ENCODE data around the gene LDLRAD4.

The LDLRAD4 gene

DNA sequence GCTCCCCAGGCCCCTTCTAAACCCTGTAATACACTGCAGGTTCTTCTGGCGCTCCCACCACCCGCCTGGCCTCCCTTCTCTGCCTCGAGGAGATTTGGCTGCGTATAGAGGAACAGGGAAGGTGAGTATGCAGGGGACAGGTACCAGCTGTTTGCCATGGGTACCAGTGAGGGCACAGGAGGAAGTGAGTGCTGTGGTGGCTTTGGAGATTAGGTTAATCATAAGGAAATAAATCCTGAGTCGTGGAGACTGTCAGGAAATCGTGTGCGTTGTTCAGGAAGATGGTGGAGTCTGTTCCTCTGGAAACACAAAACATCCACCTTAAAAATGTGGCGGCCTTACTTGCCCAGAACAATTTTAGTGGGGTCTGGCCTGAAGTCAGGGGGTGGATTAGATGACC is 277.4 kb downstream of the LDLRAD4 start:
- H3K4me1 Mint-ChIP-seq, result peaks cover 7% of the 10 kb centered on the region
- H3K4me3 Mint-ChIP-seq, result no peak overlapping the region
- no peak overlapping the region for H3K27ac Mint-ChIP-seq
- H3K9me3 Mint-ChIP-seq, result peaks cover 4% of the 10 kb centered on the region
- no peaks in the 10 kb centered on the region for H3K36me3 Mint-ChIP-seq
- DNase-seq (ENCODE audit: low spot score in 2 of 2) (no peak), ATAC-seq (no peak)

DNA sequence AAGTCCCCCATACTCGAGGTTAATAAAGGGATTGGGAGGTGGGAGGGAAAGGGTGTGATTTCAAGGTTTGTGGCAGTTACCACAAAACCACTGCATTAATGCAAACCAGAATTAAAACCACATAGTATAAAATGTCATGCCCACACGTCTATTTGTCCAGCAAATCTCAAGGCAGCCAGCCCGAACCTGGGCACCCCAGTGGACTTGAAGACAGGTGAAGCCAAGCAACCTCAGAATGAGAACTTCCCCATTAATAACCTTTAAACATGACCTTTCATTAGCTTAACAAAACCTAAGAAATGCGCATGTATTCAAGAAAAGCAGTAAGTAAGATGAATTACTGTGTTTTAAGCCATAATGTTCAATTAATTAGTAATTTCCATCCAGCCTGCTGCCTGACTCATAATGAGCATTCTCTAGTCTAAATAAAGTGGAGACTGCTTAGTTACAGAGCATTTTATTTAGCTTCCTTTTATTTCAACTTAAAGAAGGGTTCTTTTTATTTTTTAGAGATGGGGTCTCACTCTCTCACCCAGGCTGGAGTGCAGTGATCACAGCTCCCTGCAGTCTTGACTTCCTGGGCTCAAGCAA is 278.2 kb downstream of the LDLRAD4 start:
- Mint-ChIP-seq H3K4me1 (peaks cover 15% of the 10 kb centered on the region), H3K36me3 (no peaks in the 10 kb centered on the region), H3K9me3 (peaks cover 4% of the 10 kb centered on the region), H3K27ac (no peak overlapping the region), H3K4me3 (no peak overlapping the region)
- ATAC-seq, result no peak
- DNase-seq (ENCODE audit: low spot score in 2 of 2), result no peak

DNA sequence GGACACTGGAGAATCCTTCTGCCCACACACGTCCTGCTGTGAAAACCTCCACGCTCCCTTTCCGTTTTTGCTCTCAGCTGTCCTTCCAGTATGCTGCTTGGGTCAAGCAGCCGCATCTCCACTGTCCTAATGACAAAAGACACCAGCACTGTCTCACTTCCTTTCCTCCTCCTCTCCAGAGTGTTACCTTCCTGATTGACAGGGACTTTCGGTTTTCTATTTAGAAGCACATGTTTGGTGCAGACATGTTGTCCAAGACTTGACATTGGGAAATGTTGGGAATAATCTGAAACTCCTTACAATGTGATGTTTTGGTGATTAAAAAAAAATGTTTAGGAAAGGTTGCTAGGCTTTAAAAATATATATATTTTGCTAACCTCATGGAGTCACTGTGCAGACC is 281.2 kb downstream of the LDLRAD4 start:
- no peak overlapping the region for H3K4me3 Mint-ChIP-seq
- peaks cover 26% of the 10 kb centered on the region for H3K4me1 Mint-ChIP-seq
- ATAC-seq, result no peak
- no peak for DNase-seq (ENCODE audit: low spot score in 2 of 2)
- H3K36me3 Mint-ChIP-seq, result no peaks in the 10 kb centered on the region
- peaks cover 4% of the 10 kb centered on the region for H3K9me3 Mint-ChIP-seq
- no peak overlapping the region for H3K27ac Mint-ChIP-seq

DNA sequence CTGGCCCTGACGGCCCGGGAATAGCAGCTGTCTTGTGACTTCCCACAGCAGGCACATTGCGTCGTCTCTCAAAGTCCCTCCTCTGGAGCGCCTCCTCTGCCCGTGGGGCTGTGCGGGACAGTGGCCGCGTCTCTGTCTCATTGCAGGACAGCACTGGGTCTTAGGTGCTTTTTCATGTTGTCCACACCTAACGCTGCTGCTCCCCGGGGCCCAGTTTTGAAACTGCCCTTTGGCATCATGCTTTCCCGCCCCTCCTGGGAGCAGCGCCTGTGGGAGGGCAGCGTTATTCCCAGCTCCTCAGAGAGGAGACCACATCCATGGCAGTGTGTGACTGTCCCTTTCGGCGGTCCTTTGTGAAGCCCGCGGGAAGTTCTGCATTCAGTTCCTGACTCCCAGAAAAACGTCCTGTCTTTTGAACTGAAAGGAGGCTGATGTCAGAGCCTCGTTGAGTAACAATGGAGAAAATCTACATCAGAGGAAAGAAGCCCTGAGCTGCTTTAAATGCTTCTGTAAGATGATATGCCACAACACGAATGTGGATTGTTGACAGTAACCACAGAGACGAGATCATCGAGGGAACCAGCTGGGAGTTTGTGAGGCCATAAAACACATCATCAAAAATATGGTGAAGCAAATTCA is 281.8 kb downstream of the LDLRAD4 start:
- no peak overlapping the region for H3K27ac Mint-ChIP-seq
- H3K4me3 Mint-ChIP-seq, result no peak overlapping the region
- ATAC-seq (peak; percentile 63), DNase-seq (ENCODE audit: low spot score in 2 of 2) (no peak)
- H3K9me3 Mint-ChIP-seq, result peaks cover 4% of the 10 kb centered on the region
- H3K36me3 Mint-ChIP-seq, result no peaks in the 10 kb centered on the region
- peaks cover 26% of the 10 kb centered on the region for H3K4me1 Mint-ChIP-seq

DNA sequence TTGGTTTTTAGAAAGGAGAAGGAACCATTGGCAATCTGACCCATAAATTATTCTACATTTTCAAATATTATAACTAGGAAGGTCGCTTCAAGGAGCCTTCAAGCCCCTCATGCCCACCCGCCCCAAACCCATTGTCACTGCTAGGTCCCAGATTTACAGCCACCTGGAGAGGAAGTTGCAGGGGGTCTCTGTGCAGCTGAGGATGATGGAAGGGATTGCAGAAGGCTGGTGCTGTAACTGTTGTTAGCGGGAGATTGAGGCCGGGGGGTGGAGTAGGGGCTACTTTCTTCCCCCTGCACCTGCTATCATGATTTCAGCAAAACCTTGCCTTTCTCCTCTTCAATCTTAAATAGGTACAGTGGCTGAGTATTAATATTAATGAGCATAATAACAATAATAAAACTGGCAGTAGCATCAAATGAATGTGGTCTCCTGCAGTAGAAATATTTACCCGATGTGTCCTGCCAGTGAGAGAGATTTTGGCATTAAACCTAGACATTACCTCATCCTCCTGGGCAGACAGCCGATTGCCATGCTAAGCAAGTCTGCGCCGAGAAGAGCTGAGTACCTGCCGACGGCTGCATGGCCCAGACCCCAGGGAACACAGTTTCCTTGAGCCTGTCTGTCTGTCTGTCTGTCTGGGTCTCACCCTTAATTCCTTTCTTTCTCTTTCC is 282.4 kb downstream of the LDLRAD4 start:
- no peak for DNase-seq (ENCODE audit: low spot score in 2 of 2)
- Mint-ChIP-seq H3K4me3 (no peak overlapping the region), H3K27ac (no peak overlapping the region), H3K4me1 (peaks cover 26% of the 10 kb centered on the region), H3K9me3 (peaks cover 4% of the 10 kb centered on the region), H3K36me3 (no peaks in the 10 kb centered on the region)
- no peak for ATAC-seq

DNA sequence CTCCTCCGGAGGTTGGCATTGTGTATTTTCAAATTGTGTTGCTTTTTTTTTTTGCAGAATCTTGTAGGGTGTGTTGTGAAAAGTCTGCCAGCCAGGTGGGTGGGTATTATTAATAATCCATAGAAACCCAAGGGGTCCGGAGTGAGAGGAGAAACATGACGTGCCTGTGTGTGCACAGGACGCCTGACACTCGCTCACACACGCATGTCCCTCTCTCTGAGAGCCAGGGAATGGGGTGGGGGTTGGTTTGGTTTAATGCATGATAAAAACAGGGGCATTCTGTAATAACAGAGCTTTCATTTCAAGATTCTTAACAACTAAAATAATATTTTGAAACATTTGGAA is 283.0 kb downstream of the LDLRAD4 start:
- ATAC-seq (no peak), DNase-seq (ENCODE audit: low spot score in 2 of 2) (no peak)
- H3K9me3 Mint-ChIP-seq, result peaks cover 4% of the 10 kb centered on the region
- no peak overlapping the region for H3K4me3 Mint-ChIP-seq
- H3K36me3 Mint-ChIP-seq, result no peaks in the 10 kb centered on the region
- no peak overlapping the region for H3K27ac Mint-ChIP-seq
- peaks cover 25% of the 10 kb centered on the region for H3K4me1 Mint-ChIP-seq

DNA sequence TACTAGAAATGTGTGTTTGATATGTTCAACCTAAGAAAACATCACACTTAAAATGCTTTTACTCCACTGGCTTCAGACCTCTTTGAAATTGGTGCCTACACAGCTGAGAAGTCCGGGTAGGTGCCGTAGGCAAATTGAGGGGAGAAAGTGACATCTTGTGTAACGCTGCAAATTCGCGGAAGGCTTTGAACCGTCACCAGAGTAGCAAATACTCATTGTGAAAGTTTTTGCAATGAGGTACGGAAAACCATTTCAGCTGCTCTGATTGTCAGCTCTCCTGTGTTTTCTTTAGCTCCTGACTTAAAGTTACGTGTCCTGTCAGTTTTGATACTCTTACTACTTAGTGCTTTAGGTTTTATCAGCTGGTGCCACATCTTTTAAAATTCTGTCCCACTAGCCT is 283.3 kb downstream of the LDLRAD4 start:
- DNase-seq (ENCODE audit: low spot score in 2 of 2) (peak in 1 of 2 donors; percentile 69), ATAC-seq (peak; percentile 95)
- Mint-ChIP-seq H3K9me3 (peaks cover 4% of the 10 kb centered on the region), H3K4me1 (peaks cover 25% of the 10 kb centered on the region), H3K36me3 (no peaks in the 10 kb centered on the region), H3K4me3 (no peak overlapping the region), H3K27ac (no peak overlapping the region)

DNA sequence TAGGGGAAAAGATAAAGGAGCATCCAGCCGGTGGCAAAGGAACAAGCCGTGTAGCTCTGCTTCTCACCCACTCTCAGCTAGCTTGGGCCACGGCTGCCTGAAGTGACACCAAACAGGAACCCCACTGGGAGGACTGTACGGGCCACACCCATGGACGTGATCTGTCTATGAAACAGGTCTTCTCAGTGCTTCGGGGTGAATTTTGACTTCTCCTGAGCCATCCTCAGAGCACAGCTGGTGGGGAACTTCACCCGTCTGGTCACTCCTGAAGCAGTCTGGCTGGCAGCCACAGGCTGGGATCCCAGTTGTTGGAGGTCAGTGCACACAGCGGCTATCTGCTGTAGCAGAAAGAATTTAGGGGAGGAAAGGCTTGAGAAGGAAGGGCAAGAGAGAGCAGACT is 284.0 kb downstream of the LDLRAD4 start:
- Mint-ChIP-seq H3K4me3 (no peak overlapping the region), H3K27ac (no peak overlapping the region), H3K4me1 (peaks cover 25% of the 10 kb centered on the region), H3K36me3 (no peaks in the 10 kb centered on the region), H3K9me3 (peaks cover 4% of the 10 kb centered on the region)
- ATAC-seq (no peak), DNase-seq (ENCODE audit: low spot score in 2 of 2) (no peak)

DNA sequence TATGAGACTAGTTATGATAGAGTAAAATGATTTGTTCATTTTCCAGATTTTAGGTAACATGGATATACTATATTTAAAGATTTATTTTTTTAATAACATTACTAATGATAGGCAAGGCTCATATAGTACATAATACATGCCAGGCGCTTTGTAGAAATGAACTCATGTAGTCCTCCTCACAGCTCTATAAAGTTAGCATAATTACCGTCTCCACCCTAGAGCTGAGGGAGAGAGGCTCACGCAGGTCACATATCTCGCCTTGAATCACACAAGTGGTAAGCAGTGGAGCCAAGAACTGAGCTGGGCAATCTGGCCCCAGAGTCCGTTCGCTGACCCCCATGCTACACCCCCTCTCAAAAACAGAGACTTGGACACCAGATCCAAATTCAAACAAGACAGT is 285.3 kb downstream of the LDLRAD4 start:
- Mint-ChIP-seq H3K4me3 (no peak overlapping the region), H3K4me1 (peaks cover 27% of the 10 kb centered on the region), H3K27ac (no peak overlapping the region), H3K36me3 (no peaks in the 10 kb centered on the region), H3K9me3 (peaks cover 4% of the 10 kb centered on the region)
- DNase-seq (ENCODE audit: low spot score in 2 of 2) (no peak), ATAC-seq (no peak)

DNA sequence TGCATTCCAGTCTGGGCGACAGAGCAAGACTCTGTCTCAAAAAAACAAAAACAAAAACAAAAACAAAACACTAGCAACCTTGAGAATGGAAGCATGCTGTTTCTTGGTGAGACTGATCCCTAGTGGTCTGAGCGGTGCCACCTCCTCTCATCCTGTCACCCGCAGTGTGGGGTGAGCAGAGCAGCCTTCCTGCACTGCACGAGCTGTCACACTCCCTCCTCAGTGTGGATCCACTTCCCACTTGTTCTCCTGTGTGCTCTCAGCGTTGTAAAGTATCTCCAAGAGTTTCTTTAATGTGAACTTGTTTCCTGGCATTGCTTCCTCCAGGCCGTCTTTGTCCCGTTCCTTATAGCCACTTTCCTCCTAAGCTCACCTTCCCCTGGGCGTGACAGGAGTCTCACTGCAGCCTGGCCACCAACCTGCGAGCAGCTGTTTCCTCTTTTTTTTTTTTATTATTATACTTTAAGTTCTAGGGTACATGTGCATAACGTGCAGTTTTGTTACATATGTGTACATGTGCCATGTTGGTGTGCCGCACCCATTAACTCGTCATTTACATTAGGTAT is 287.3 kb downstream of the LDLRAD4 start:
- Mint-ChIP-seq H3K4me1 (peaks cover 36% of the 10 kb centered on the region), H3K36me3 (no peaks in the 10 kb centered on the region), H3K4me3 (no peak overlapping the region), H3K27ac (no peak overlapping the region), H3K9me3 (no peaks in the 10 kb centered on the region)
- ATAC-seq (no peak), DNase-seq (ENCODE audit: low spot score in 2 of 2) (no peak)

DNA sequence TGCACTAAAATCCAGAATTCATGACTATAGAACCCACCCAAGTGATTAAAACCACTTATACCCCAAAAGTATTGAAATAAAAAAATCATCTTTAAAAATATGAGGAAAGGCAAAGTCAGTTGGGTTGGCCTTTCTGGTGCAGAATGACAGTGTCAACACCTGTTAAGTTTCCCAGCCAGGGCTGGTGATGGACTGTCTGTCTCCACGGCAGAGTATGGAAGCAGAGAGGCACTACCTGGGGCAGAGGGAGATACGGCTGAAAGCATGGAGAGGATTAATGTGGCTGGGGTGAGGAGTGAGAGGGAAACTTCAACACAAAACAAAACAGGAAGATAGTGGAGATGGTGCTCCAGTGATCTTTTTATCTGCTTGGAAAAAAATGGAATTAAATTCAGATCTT is 292.0 kb downstream of the LDLRAD4 start:
- Mint-ChIP-seq H3K4me1 (peaks cover 36% of the 10 kb centered on the region), H3K9me3 (no peaks in the 10 kb centered on the region), H3K36me3 (no peaks in the 10 kb centered on the region), H3K4me3 (no peak overlapping the region), H3K27ac (no peak overlapping the region)
- ATAC-seq, result no peak
- no peak for DNase-seq (ENCODE audit: low spot score in 2 of 2)

DNA sequence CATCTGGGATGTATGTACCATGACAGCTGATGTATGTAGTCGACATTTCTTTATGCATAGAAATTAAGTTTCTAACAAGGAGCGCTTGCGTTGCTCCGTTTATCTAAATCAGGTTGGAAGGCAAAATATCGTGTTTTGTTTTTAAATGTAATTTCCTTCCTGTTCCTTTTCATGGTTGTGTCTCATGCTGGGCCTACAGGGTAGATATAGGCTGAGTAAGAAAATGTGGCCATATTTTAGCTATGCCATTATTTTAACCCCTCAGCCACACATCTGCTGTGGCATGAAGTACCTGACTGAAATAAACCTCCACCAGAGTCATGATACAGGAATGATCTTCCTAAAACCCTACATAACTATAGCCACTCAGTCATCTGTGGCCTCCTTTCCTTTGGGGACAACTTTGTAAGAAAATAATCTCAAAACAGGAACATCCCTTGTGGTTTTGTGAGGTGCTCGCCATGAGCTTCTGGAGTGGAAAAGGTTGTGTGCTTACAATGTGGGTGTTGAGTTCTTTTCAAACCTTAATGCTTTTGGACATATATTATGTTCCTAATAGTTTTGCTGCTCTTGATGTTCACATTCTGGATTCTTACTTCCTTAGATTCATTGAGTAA is 293.5 kb downstream of the LDLRAD4 start:
- H3K36me3 Mint-ChIP-seq, result no peaks in the 10 kb centered on the region
- ATAC-seq, result no peak
- peaks cover 31% of the 10 kb centered on the region for H3K4me1 Mint-ChIP-seq
- DNase-seq (ENCODE audit: low spot score in 2 of 2), result no peak
- no peak overlapping the region for H3K4me3 Mint-ChIP-seq
- H3K27ac Mint-ChIP-seq, result no peak overlapping the region
- H3K9me3 Mint-ChIP-seq, result no peaks in the 10 kb centered on the region

DNA sequence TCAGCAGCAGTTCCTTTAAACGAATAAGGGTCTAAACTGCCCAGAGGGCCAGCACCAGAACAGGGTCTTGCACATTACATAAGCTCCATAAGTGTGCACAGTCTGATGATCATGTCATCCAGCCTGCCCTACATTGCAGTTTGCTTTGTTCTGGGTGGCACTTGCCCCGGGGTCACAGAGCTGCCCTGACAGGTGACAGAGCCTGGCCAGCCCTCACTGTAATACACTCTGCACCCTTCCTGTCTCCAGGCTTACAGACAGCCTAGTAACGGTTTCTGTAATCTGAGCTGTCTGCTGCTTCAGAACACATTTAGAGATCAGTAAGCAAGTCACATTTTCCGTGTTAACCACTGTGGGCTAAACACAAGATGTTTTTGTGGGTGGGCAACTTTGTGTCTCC is 294.5 kb downstream of the LDLRAD4 start:
- DNase-seq (ENCODE audit: low spot score in 2 of 2), result no peak
- no peak overlapping the region for H3K4me3 Mint-ChIP-seq
- H3K36me3 Mint-ChIP-seq, result peaks cover 4% of the 10 kb centered on the region
- H3K9me3 Mint-ChIP-seq, result peaks cover 2% of the 10 kb centered on the region
- H3K27ac Mint-ChIP-seq, result no peak overlapping the region
- peaks cover 35% of the 10 kb centered on the region for H3K4me1 Mint-ChIP-seq
- ATAC-seq, result peak; percentile 74

DNA sequence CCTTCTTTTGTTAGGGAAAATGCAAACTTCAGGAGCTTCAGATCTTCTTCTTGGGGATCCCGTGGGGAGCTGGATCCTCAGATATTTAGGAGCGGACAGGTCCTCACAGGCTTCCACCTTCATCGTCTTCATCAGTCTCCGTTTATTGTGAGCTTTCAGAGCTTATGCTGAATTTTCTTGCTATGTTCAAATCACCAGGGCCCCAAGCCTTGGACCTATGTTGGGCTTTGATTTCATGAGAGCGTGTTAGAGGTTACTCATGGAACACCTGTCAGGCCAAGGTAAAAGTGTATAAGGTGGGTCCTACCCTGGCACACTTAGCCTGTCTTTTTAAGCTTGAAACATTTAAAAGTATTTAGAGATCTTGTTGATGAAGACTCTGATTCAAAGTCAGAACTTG is 294.9 kb downstream of the LDLRAD4 start:
- Mint-ChIP-seq H3K36me3 (peaks cover 5% of the 10 kb centered on the region), H3K9me3 (peaks cover 6% of the 10 kb centered on the region), H3K4me3 (no peak overlapping the region), H3K4me1 (peaks cover 35% of the 10 kb centered on the region), H3K27ac (no peak overlapping the region)
- DNase-seq (ENCODE audit: low spot score in 2 of 2) (no peak), ATAC-seq (no peak)

DNA sequence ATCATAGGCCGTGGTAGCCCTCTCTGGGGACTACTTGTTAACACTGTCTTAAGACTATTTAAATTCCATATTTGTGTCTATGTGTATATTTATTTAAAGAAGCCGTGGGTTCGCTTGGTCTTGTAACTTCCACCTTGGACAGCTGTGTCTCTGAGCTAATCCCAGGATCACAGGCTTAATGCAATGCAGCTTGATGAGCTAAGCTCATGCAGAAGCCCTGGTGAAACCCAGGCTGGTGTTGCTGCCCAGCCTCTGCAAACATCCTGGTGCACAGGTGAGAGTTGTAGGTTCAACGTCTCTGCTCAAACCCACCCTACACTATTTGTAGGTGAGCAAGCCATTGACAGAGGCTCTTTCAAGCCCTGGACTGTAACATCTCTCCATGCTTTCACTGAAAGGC is 296.0 kb downstream of the LDLRAD4 start:
- DNase-seq (ENCODE audit: low spot score in 2 of 2) (no peak), ATAC-seq (no peak)
- Mint-ChIP-seq H3K4me3 (no peak overlapping the region), H3K9me3 (peaks cover 6% of the 10 kb centered on the region), H3K4me1 (peaks cover 30% of the 10 kb centered on the region), H3K36me3 (peaks cover 5% of the 10 kb centered on the region), H3K27ac (no peak overlapping the region)

DNA sequence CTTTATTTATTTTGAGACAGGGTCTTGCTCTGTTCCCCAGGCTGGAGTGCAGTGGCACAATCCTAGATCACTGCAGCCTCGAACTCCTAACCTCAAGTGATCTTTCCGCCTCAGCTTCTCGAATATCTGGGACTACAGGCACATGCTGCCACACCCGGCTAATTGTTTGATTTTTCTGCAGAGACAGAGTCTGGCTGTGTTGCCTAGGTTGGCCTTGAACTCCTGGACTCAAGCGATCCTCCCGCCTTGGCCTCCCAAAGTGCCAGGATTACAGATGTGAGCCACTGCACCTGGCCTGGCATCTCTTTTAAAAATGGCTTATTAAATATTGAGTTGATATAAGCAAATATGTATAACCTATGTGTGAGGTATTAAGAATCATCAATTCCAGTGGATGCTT is 298.3 kb downstream of the LDLRAD4 start:
- H3K9me3 Mint-ChIP-seq, result peaks cover 6% of the 10 kb centered on the region
- ATAC-seq, result no peak
- DNase-seq (ENCODE audit: low spot score in 2 of 2), result no peak
- H3K36me3 Mint-ChIP-seq, result peaks cover 5% of the 10 kb centered on the region
- peaks cover 23% of the 10 kb centered on the region for H3K4me1 Mint-ChIP-seq
- H3K4me3 Mint-ChIP-seq, result no peak overlapping the region
- H3K27ac Mint-ChIP-seq, result no peak overlapping the region
